HG02852 (cell line): ENCODE measurements around the gene TBC1D9B.
A peak's percentile ranks its signal among the peaks of the same experiment; 100 is the strongest.

Experiments
- ATAC-seq: cut with Tn5 transposase; IDR thresholded peaks from one replicate; pipeline ENCODE4 v1.9.1; 2021; ENCODE audit warnings: mild to moderate bottlenecking, moderate library complexity; ENCODE audit not compliant: unreplicated experiment

TBC1D9B gene

GRCh38 chr5:179822059-179822432 lies 85.7 kb downstream of the TBC1D9B start:
- ATAC-seq: no peak

GRCh38 chr5:179821298-179822058 lies 86.2 kb downstream of the TBC1D9B start:
- peak; percentile 49 for ATAC-seq

- peak; percentile 40 for ATAC-seq
Measured at GRCh38 chr5:179820483-179821297, 87.0 kb downstream of the TBC1D9B start, which contains the start of gene SQSTM1. Gene SQSTM1 (plus strand): TSS chr5:179820905. CDS start chr5:179820937, 32 bp downstream.

GRCh38 chr5:179820127-179820482 lies 87.6 kb downstream of the TBC1D9B start:
- ATAC-seq: no peak

- no peak for ATAC-seq
Measured at GRCh38 chr5:179819296-179820126, 88.2 kb downstream of the TBC1D9B start.

GRCh38 chr5:179818746-179819295 lies 88.9 kb downstream of the TBC1D9B start:
- peak; percentile 54 for ATAC-seq

- no peak for ATAC-seq
Measured at GRCh38 chr5:179817890-179818745, 89.6 kb downstream of the TBC1D9B start.

GRCh38 chr5:179817470-179817840 lies 90.2 kb downstream of the TBC1D9B start:
- no peak for ATAC-seq

- no peak for ATAC-seq
Measured at GRCh38 chr5:179816796-179817469, 90.8 kb downstream of the TBC1D9B start.

GRCh38 chr5:179816401-179816795 lies 91.3 kb downstream of the TBC1D9B start:
- no peak for ATAC-seq

GRCh38 chr5:179815491-179816249 lies 92.0 kb downstream of the TBC1D9B start:
- no peak for ATAC-seq

GRCh38 chr5:179814090-179814489 lies 93.6 kb downstream of the TBC1D9B start:
- no peak for ATAC-seq

- no peak for ATAC-seq
Measured at GRCh38 chr5:179812997-179813607, 94.6 kb downstream of the TBC1D9B start.

- ATAC-seq: no peak
Measured at GRCh38 chr5:179812135-179812825, 95.4 kb downstream of the TBC1D9B start.
